ENCODE measurements around the gene KCNJ11.
A peak's percentile ranks its signal among the peaks of the same experiment; 100 is the strongest.

Gene KCNJ11

GRCh38 chr11:17406818-17407149, 18.3 kb upstream of the KCNJ11 start:
- FAIRE-seq (no peak), DNase-seq (ENCODE audit: insufficient read length) (no peak)
- TF ChIP-seq TAF1 (IDR thresholded peaks at IDR 0.05; ENCODE audit: borderline replicate concordance, low read depth, low read length) (no peak), POLR2A (IDR thresholded peaks at IDR 0.05; ENCODE audit: low read depth, low read length) (no peak), POLR2AphosphoS5 (IDR thresholded peaks at IDR 0.05; ENCODE audit: low read depth, low read length) (no peak)

GRCh38 chr11:17406082-17406817, 17.8 kb upstream of the KCNJ11 start:
- FAIRE-seq = no peak
- no peak for TF ChIP-seq POLR2AphosphoS5 (IDR thresholded peaks at IDR 0.05; ENCODE audit: low read depth, low read length)
- no peak for TF ChIP-seq TAF1 (IDR thresholded peaks at IDR 0.05; ENCODE audit: borderline replicate concordance, low read depth, low read length)
- no peak for TF ChIP-seq POLR2A (IDR thresholded peaks at IDR 0.05; ENCODE audit: low read depth, low read length)
- DNase-seq (ENCODE audit: insufficient read length) = no peak

GRCh38 chr11:17405232-17406005, 17.0 kb upstream of the KCNJ11 start:
- no peak for TF ChIP-seq POLR2A (IDR thresholded peaks at IDR 0.05; ENCODE audit: low read depth, low read length)
- no peak for TF ChIP-seq POLR2AphosphoS5 (IDR thresholded peaks at IDR 0.05; ENCODE audit: low read depth, low read length)
- TF ChIP-seq TAF1 (IDR thresholded peaks at IDR 0.05; ENCODE audit: borderline replicate concordance, low read depth, low read length) = no peak
- FAIRE-seq = no peak
- DNase-seq (ENCODE audit: insufficient read length) = no peak

GRCh38 chr11:17403980-17404759, 15.7 kb upstream of the KCNJ11 start:
- no peak for TF ChIP-seq TAF1 (IDR thresholded peaks at IDR 0.05; ENCODE audit: borderline replicate concordance, low read depth, low read length)
- TF ChIP-seq POLR2A (IDR thresholded peaks at IDR 0.05; ENCODE audit: low read depth, low read length) = no peak
- no peak for TF ChIP-seq POLR2AphosphoS5 (IDR thresholded peaks at IDR 0.05; ENCODE audit: low read depth, low read length)
- DNase-seq (ENCODE audit: insufficient read length) (no peak), FAIRE-seq (no peak)

GRCh38 chr11:17402486-17402885, 14.0 kb upstream of the KCNJ11 start:
- TF ChIP-seq POLR2A (IDR thresholded peaks at IDR 0.05; ENCODE audit: low read depth, low read length) (no peak), POLR2AphosphoS5 (IDR thresholded peaks at IDR 0.05; ENCODE audit: low read depth, low read length) (no peak), TAF1 (IDR thresholded peaks at IDR 0.05; ENCODE audit: borderline replicate concordance, low read depth, low read length) (no peak)
- no peak for FAIRE-seq
- DNase-seq (ENCODE audit: insufficient read length) = no peak

- no peak for FAIRE-seq
- TF ChIP-seq POLR2A (IDR thresholded peaks at IDR 0.05; ENCODE audit: low read depth, low read length) (no peak), POLR2AphosphoS5 (IDR thresholded peaks at IDR 0.05; ENCODE audit: low read depth, low read length) (no peak), TAF1 (IDR thresholded peaks at IDR 0.05; ENCODE audit: borderline replicate concordance, low read depth, low read length) (no peak)
- DNase-seq (ENCODE audit: insufficient read length) = no peak
Measured at GRCh38 chr11:17401841-17402240, 13.4 kb upstream of the KCNJ11 start.

GRCh38 chr11:17401316-17401715, 12.9 kb upstream of the KCNJ11 start:
- FAIRE-seq = no peak
- TF ChIP-seq POLR2AphosphoS5 (IDR thresholded peaks at IDR 0.05; ENCODE audit: low read depth, low read length) (no peak), TAF1 (IDR thresholded peaks at IDR 0.05; ENCODE audit: borderline replicate concordance, low read depth, low read length) (no peak), POLR2A (IDR thresholded peaks at IDR 0.05; ENCODE audit: low read depth, low read length) (no peak)
- DNase-seq (ENCODE audit: insufficient read length) = no peak

- no peak for TF ChIP-seq POLR2AphosphoS5 (IDR thresholded peaks at IDR 0.05; ENCODE audit: low read depth, low read length)
- TF ChIP-seq TAF1 (IDR thresholded peaks at IDR 0.05; ENCODE audit: borderline replicate concordance, low read depth, low read length) = no peak
- no peak for TF ChIP-seq POLR2A (IDR thresholded peaks at IDR 0.05; ENCODE audit: low read depth, low read length)
- DNase-seq (ENCODE audit: insufficient read length) = no peak
- peak; percentile 9 for FAIRE-seq
Measured at GRCh38 chr11:17400048-17400775, 11.8 kb upstream of the KCNJ11 start.

- no peak for TF ChIP-seq TAF1 (IDR thresholded peaks at IDR 0.05; ENCODE audit: borderline replicate concordance, low read depth, low read length)
- DNase-seq (ENCODE audit: insufficient read length) (no peak), FAIRE-seq (no peak)
Measured at GRCh38 chr11:17399236-17399635, 10.8 kb upstream of the KCNJ11 start.

GRCh38 chr11:17397311-17398002, 9.0 kb upstream of the KCNJ11 start:
- DNase-seq (ENCODE audit: insufficient read length) = no peak
- no peak for TF ChIP-seq POLR2A (IDR thresholded peaks at IDR 0.05; ENCODE audit: low read depth, low read length)
- TF ChIP-seq POLR2AphosphoS5 (IDR thresholded peaks at IDR 0.05; ENCODE audit: low read depth, low read length) = no peak
- no peak for TF ChIP-seq TAF1 (IDR thresholded peaks at IDR 0.05; ENCODE audit: borderline replicate concordance, low read depth, low read length)
- FAIRE-seq = no peak

All from GM12892 (cell line).